Mesenchymal stem cell (in vitro differentiated cells and primary cell): ENCODE results near the gene NEDD4L.
A peak's percentile ranks its signal among the peaks of the same experiment; 100 is the strongest.

ENCODE experiments used
- DNase-seq: peaks from one replicate; pipeline ENCODE4 v3.0.0-alpha.2; 2013
- H2AFZ ChIP-seq: one replicate; pipeline ENCODE4 v1.6.1; 2013; ENCODE audit warnings: low read depth, mild to moderate bottlenecking, control low read depth, inconsistent platforms, low read length, moderate library complexity
- H2AK5ac ChIP-seq: 2 replicates; pipeline ENCODE4 v1.6.1; 2013; ENCODE audit warnings: low read length, moderate library complexity, mild to moderate bottlenecking, inconsistent platforms; ENCODE audit not compliant: severe bottlenecking
- H2BK120ac ChIP-seq: one replicate; pipeline ENCODE4 v1.6.1; 2013; ENCODE audit warnings: low read depth, mild to moderate bottlenecking, inconsistent platforms, low read length, moderate library complexity
- H2BK12ac ChIP-seq, 2 experiments: one replicate each; pipeline ENCODE4 v1.6.1; 2013; ENCODE audit warnings: inconsistent platforms in 2 of 2, low read length in 2 of 2, mild to moderate bottlenecking in 2 of 2, moderate library complexity in 2 of 2, control low read depth in 1 of 2
- H2BK15ac ChIP-seq: one replicate; pipeline ENCODE4 v1.6.1; 2013; ENCODE audit warnings: mild to moderate bottlenecking, low read depth, inconsistent platforms; ENCODE audit not compliant: poor library complexity, severe bottlenecking
- H2BK5ac ChIP-seq: 2 replicates; pipeline ENCODE4 v1.6.1; 2013; ENCODE audit warnings: low read depth, mild to moderate bottlenecking, low read length, control low read depth, inconsistent platforms; ENCODE audit not compliant: poor library complexity, severe bottlenecking
- H3K14ac ChIP-seq, 2 experiments: one replicate each; pipeline ENCODE4 v1.6.1; 2013; ENCODE audit warnings: inconsistent platforms in 2 of 2, low read length in 2 of 2, control low read depth in 1 of 2, mild to moderate bottlenecking in 1 of 2, moderate library complexity in 1 of 2
- H3K18ac ChIP-seq, 2 experiments: one replicate each; pipeline ENCODE4 v1.6.1; 2013; ENCODE audit warnings: inconsistent platforms in 2 of 2, low read length in 2 of 2, control low read depth in 1 of 2, low read depth in 1 of 2, mild to moderate bottlenecking in 1 of 2
- H3K23ac ChIP-seq, 2 experiments: one replicate each; pipeline ENCODE4 v1.6.1; 2013; ENCODE audit warnings: inconsistent platforms in 2 of 2, low read length in 2 of 2, mild to moderate bottlenecking in 2 of 2, moderate library complexity in 2 of 2, control low read depth in 1 of 2
- H3K27ac ChIP-seq: 2 replicates; pipeline ENCODE4 v1.5.1; 2013; ENCODE audit warnings: mild to moderate bottlenecking, moderate library complexity, low read length, control low read depth, inconsistent platforms; ENCODE audit not compliant: poor library complexity, severe bottlenecking
- H3K27me3 ChIP-seq, 2 experiments: 2 replicates each; pipeline versions ENCODE4 v1.6.1 to v1.7.0; 2013; ENCODE audit warnings: low read length in 2 of 2, mild to moderate bottlenecking in 2 of 2, moderate library complexity in 2 of 2, control low read depth in 1 of 2, inconsistent platforms in 1 of 2; ENCODE audit not compliant: control insufficient read depth in 1 of 2, insufficient read depth in 1 of 2
- H3K36me3 ChIP-seq, 2 experiments: 2 replicates each; pipeline versions ENCODE4 v1.6.1 to v1.7.0; 2013; ENCODE audit warnings: low read length in 2 of 2, control low read depth in 1 of 2, inconsistent platforms in 1 of 2, low read depth in 1 of 2, mild to moderate bottlenecking in 1 of 2; ENCODE audit not compliant: insufficient read depth in 2 of 2, control insufficient read depth in 1 of 2
- H3K4ac ChIP-seq, 2 experiments: one replicate each; pipeline ENCODE4 v1.6.1; 2013; ENCODE audit warnings: inconsistent platforms in 2 of 2, low read length in 2 of 2, mild to moderate bottlenecking in 2 of 2, moderate library complexity in 2 of 2, control low read depth in 1 of 2, low read depth in 1 of 2
- H3K4me1 ChIP-seq: 2 replicates; pipeline ENCODE4 v1.6.1; 2013; ENCODE audit warnings: low read depth, low read length, control low read depth; ENCODE audit not compliant: control insufficient read depth, insufficient read depth
- H3K4me2 ChIP-seq: 2 replicates; pipeline ENCODE4 v1.6.1; 2013; ENCODE audit warnings: low read length, mild to moderate bottlenecking, inconsistent platforms; ENCODE audit not compliant: poor library complexity, severe bottlenecking
- H3K4me3 ChIP-seq, 2 experiments: 2 replicates each; pipeline versions ENCODE4 v1.5.1 to v1.7.0; 2013; ENCODE audit warnings: low read length in 2 of 2, mild to moderate bottlenecking in 2 of 2, control low read depth in 1 of 2, low read depth in 1 of 2; ENCODE audit not compliant: insufficient read depth in 1 of 2
- H3K79me1 ChIP-seq: replicated peaks from 2 replicates; pipeline ENCODE4 v1.6.1; 2013; ENCODE audit warnings: mild to moderate bottlenecking, control low read depth, low read length, inconsistent platforms; ENCODE audit not compliant: poor library complexity, severe bottlenecking
- H3K9ac ChIP-seq: 2 replicates; pipeline ENCODE4 v1.7.0; 2013; ENCODE audit warnings: mild to moderate bottlenecking, low read length, moderate library complexity
- H3K9me3 ChIP-seq: 2 replicates; pipeline ENCODE4 v1.7.0; 2013; ENCODE audit warnings: mild to moderate bottlenecking, low read length; ENCODE audit not compliant: control insufficient read depth
- H4K8ac ChIP-seq: one replicate; pipeline ENCODE4 v1.6.1; 2013; ENCODE audit warnings: inconsistent platforms, mild to moderate bottlenecking, low read length, moderate library complexity
- H4K91ac ChIP-seq: one replicate; pipeline ENCODE4 v1.6.1; 2013; ENCODE audit warnings: mild to moderate bottlenecking, low read length, inconsistent platforms
- WGBS: methylation state at CpG from one replicate; pipeline ENCODE4 v1.1.7; 2013; ENCODE audit warnings: mixed read lengths; 5-methylcytosine and 5-hydroxymethylcytosine counted together

The NEDD4L gene

DNA sequence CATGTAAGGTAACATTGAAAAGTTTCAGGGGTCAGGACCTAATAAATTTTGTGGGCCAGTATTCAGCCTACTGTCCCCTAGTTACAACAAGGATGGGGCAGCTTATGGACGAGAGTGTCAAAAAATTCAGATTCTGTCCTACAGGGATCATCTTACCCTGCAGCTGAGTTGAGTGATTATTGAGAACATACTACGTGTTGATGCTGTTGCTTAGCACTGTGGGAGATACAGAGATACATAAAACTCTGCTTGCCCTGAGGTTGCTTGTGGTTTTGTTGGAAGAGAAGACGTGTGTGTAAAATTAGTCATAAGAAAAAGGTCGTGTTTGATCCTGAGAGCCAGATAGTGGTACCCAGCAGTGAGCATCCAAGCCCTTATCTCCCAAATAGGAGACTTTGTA is 253.2 kb downstream of the NEDD4L start:
- Histone ChIP-seq H3K4me3 (no peak overlapping the region), H3K14ac (no peak overlapping the region), H2BK5ac (no peak overlapping the region), H3K4me1 (no peaks in the 10 kb centered on the region), H3K4me2 (no peak overlapping the region), H2AK5ac (no peak overlapping the region), H3K9me3 (no peaks in the 10 kb centered on the region), H3K9ac (no peak overlapping the region), H3K27ac (no peak overlapping the region), H2AFZ (no peak overlapping the region), H2BK15ac (no peak overlapping the region), H4K8ac (no peak overlapping the region), H2BK12ac (no peak overlapping the region), H3K36me3 (peaks cover 0 to 3% of the 10 kb centered on the region in 2 experiments), H4K91ac (no peak overlapping the region), H3K18ac (no peak overlapping the region), H3K4ac (no peak overlapping the region), H3K23ac (no peak overlapping the region), H2BK120ac (no peak overlapping the region), H3K79me1 (peaks cover 20% of the 10 kb centered on the region), H3K27me3 (no peaks in the 10 kb centered on the region)
- WGBS, result 80% methylated on average over 3 of the region's 4 CpGs
- DNase-seq, result peak; percentile 43

GRCh38 chr18:58298251-58299134 is 254.5 kb downstream of the NEDD4L start:
- H3K14ac ChIP-seq, result no peak overlapping the region
- no peak overlapping the region for H3K4me3 ChIP-seq
- peaks cover 26% of the 10 kb centered on the region for H3K79me1 ChIP-seq
- H4K8ac ChIP-seq, result no peak overlapping the region
- H3K23ac ChIP-seq, result no peak overlapping the region
- peak overlapping the region; percentile 20 for H3K9ac ChIP-seq
- no peaks in the 10 kb centered on the region for H3K9me3 ChIP-seq
- no peaks in the 10 kb centered on the region for H3K27me3 ChIP-seq
- no peak overlapping the region for H3K18ac ChIP-seq
- H3K27ac ChIP-seq, result no peak overlapping the region
- H3K4me1 ChIP-seq, result no peaks in the 10 kb centered on the region
- peaks cover 0 to 3% of the 10 kb centered on the region in 2 experiments for H3K36me3 ChIP-seq
- no peak overlapping the region for H3K4me2 ChIP-seq
- no peak overlapping the region for H2BK5ac ChIP-seq
- H2AK5ac ChIP-seq, result no peak overlapping the region
- no CpG with 5 or more reads among the region's 5 CpGs for WGBS
- no peak overlapping the region for H2BK15ac ChIP-seq
- no peak overlapping the region for H4K91ac ChIP-seq
- no peak for DNase-seq
- no peak overlapping the region for H3K4ac ChIP-seq
- no peak overlapping the region for H2BK12ac ChIP-seq
- no peak overlapping the region for H2BK120ac ChIP-seq
- H2AFZ ChIP-seq, result no peak overlapping the region

- Histone ChIP-seq H4K91ac (no peak overlapping the region), H3K27me3 (no peaks in the 10 kb centered on the region), H3K4me3 (no peak overlapping the region), H3K9ac (no peak overlapping the region), H3K9me3 (no peaks in the 10 kb centered on the region), H2BK120ac (no peak overlapping the region), H2BK15ac (no peak overlapping the region), H3K27ac (no peak overlapping the region), H2AK5ac (no peak overlapping the region), H2BK12ac (no peak overlapping the region), H3K4me2 (no peak overlapping the region), H3K79me1 (peaks cover 29% of the 10 kb centered on the region), H4K8ac (no peak overlapping the region), H3K36me3 (peaks cover 0 to 3% of the 10 kb centered on the region in 2 experiments), H3K18ac (no peak overlapping the region), H3K14ac (no peak overlapping the region), H3K23ac (no peak overlapping the region), H2BK5ac (no peak overlapping the region), H3K4ac (no peak overlapping the region), H3K4me1 (no peaks in the 10 kb centered on the region), H2AFZ (no peak overlapping the region)
- 100% methylated on average over 2 of the region's 4 CpGs for WGBS
- no peak for DNase-seq
Observed at GRCh38 chr18:58299135-58299473, 255.1 kb downstream of the NEDD4L start.

GRCh38 chr18:58299936-58300335 is 255.9 kb downstream of the NEDD4L start:
- H3K79me1 ChIP-seq, result peaks cover 33% of the 10 kb centered on the region
- H4K91ac ChIP-seq, result no peak overlapping the region
- no peaks in the 10 kb centered on the region for H3K4me1 ChIP-seq
- no peak overlapping the region for H3K4ac ChIP-seq
- no peak overlapping the region for H3K4me2 ChIP-seq
- no peak overlapping the region for H3K18ac ChIP-seq
- no peak overlapping the region for H2BK5ac ChIP-seq
- no peaks in the 10 kb centered on the region for H3K9me3 ChIP-seq
- no peak overlapping the region for H2AK5ac ChIP-seq
- no peak overlapping the region for H2BK12ac ChIP-seq
- peaks cover 0 to 3% of the 10 kb centered on the region in 2 experiments for H3K36me3 ChIP-seq
- no peak for DNase-seq
- no peaks in the 10 kb centered on the region for H3K27me3 ChIP-seq
- H3K9ac ChIP-seq, result peak overlapping the region; percentile 14
- no peak overlapping the region for H3K23ac ChIP-seq
- no peak overlapping the region for H2BK15ac ChIP-seq
- no peak overlapping the region for H3K27ac ChIP-seq
- no peak overlapping the region for H2AFZ ChIP-seq
- 84% methylated on average over 1 of the region's 1 CpG for WGBS
- H3K14ac ChIP-seq, result no peak overlapping the region
- H4K8ac ChIP-seq, result no peak overlapping the region
- H3K4me3 ChIP-seq, result no peak overlapping the region
- no peak overlapping the region for H2BK120ac ChIP-seq
